ENCODE measurements around the gene NOSTRIN.

NOSTRIN gene

GRCh38 chr2:168814939-168815907 is 12.8 kb downstream of the NOSTRIN start:
- DNase-seq (ENCODE audit: low read depth in 2 of 3, low spot score in 2 of 3), result no peak

DNA sequence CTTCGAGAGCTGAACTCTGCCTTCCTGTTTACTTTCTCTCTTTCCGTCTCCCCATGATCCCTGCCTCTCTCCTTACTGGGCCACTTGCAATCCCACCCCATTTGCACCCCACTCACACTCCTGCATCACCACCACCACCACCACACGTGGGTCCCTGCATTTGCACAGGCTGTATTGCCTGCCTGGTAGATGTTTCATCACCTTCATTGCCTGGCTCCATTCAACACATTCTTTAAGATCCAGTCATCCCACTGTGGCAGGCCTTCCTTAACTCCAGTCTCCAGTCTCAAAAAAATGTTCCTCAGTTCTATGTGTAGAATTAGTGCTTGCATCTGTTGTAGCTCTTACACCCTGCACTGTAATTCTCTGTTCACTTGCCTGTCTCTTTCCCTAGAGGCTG is 13.9 kb downstream of the NOSTRIN start:
- no peak for DNase-seq (ENCODE audit: low read depth in 2 of 3, low spot score in 2 of 3)

DNA sequence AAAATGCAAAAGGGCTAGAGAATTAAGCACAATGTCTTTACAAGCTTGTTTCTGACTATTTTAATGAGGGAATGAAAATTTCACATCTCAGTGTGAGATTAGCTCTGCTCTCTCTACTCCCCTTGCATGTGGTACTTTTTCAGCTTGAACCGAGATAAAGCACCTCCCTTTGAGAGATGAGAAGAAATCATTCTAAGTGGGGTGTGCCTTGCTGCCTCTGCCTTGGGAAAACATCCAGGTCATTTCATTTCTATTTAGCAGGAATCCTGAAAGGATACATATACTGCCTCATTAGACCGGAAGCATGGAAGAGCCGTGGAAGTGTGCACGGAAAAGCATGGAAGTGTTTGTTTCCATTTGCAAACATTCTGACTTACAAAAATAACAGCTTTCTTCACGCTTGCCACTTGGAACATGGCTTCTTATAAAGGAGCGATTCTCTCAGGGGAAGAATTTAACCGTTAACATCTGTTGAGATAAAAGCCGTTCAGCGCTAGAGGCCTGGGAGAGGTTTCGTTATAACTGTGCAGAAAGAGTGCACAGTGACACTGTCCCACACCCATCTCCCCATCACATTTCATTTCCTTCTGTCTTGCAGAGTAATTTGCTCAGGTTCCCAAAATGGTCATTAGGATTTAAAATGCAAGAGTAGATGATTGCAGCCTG is 16.7 kb downstream of the NOSTRIN start:
- no peak for DNase-seq (ENCODE audit: low read depth in 2 of 3, low spot score in 2 of 3)

DNA sequence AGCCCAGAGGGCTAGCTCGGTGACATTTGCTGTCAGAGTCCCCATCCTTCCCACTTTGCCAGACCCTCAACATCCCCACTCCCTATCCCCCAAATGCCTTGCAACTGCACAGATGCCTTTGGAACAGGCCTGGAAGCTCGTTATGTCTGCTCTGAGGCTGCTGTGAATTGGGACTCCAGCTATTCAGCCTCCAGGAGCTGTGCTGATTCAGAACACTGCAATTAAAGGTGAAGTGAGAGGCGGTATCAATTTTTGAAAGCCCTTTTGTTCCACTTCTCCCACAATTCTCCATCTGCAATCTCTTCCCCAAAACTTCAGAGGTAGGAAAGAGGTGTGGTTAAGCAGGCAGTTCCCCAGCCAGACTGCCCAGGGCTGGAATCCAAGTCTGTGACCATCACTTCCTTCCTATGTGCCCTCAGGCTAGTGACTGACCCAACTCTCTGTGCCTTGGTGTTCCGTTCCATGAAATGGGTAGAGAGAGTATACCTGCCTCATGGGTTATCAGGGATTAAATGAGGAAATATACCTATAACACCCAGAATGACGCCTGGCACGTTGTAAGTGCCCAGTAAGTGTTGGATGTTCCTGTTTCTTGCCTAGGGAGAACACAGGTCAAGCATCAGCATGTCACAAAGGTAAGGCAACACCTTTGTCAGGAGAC is 17.5 kb downstream of the NOSTRIN start:
- DNase-seq (ENCODE audit: low read depth in 2 of 3, low spot score in 2 of 3), result no peak

DNA sequence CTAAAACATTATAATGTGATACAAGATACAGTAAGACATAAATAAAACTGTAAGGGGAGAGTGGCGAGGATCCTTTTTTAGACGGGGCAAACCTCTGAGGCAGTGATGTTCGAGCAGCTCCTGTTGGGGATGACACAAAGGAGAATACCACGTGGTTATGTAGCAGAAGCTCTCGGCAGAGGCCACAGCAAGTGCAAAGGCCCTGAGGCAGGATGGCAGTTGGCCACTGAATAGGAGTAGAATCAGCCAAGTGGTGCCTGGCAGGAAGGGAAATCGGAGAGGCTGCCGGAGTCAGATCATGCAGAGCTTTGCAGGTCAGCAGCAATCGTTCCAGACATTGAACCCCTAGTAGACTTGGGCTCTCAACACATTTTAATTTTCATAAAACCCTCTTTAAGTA is 19.1 kb downstream of the NOSTRIN start:
- no peak for DNase-seq (ENCODE audit: low read depth in 2 of 3, low spot score in 2 of 3)

DNA sequence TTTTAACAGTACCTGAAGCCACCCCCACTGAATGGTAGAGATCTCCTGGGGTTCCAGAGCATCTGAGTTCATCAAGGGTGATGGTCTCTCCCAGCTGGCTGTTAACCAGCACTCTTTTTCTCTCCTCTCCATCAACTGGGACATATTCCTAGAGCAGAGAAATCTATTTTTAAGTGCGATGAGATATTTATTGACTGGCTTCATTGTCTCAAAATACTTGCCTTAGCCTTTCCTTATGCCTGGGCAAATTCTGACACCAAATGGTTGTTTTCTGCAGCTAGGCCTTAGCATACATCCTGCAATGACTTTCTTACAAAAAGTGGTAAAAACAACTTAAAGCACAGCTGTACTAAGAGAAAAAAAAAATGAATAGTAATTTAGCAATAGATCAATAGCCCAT is 19.6 kb downstream of the NOSTRIN start:
- DNase-seq (ENCODE audit: low read depth in 2 of 3, low spot score in 2 of 3), result no peak

DNA sequence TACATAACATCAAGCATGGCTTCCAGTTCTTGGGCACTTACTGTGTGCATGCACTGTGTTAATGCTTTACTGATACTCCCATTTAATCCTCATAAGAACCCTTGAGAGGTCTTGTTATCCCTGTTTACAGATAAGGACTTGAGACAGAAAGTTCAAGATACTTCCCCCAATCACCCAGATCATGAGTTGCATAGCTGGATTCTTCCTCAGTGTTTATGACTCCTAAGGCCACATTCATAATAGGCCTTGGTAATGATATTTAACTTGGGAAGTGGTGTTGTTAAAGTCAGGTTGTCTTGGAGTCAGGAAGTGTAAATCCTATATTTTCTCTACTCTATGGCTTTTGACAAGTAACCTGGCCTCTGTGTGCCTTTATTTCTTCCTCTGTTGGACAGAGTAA is 22.7 kb downstream of the NOSTRIN start:
- no peak for DNase-seq (ENCODE audit: low read depth in 2 of 3, low spot score in 2 of 3)

GRCh38 chr2:168830958-168831357 is 28.5 kb downstream of the NOSTRIN start:
- no peak for DNase-seq (ENCODE audit: low read depth in 2 of 3, low spot score in 2 of 3)

DNA sequence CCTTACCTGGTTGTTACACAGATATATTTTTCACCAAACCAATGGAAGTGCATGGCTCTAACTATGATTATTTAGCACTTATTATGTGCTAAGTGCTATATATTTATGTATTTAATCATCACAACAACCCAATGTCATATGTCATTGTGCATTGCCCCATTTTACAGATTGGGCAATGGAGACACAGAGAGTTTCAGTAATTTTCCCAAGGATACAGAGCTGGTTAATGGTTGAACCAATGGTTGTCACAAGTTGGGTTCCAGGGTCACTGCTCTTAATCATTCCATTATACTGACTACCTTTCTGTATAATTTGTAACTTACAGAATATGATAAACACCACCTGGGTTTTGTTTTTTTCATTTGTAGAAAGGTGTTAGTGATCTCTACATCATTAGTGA is 29.2 kb downstream of the NOSTRIN start:
- DNase-seq (ENCODE audit: low read depth in 2 of 3, low spot score in 2 of 3), result no peak

DNA sequence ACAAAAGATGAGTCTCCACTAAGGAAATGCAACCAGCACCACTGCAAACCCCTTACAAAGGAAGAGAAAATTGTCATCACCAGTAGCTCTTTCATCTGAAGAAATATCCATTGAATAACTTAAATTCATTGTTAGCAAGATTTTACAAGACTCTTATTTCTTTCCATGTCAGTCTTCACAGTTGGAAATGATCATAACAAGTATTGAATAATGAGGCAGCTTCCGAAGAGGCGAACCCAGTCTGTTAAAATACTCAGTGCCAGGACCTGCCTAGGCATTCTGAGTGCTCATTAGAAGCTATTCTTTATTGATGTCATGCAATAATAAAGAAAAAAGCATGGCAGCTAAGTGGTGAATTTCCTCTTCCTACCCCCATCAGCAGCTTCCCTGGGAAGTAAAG is 33.5 kb downstream of the NOSTRIN start:
- DNase-seq (ENCODE audit: low read depth in 2 of 3, low spot score in 2 of 3), result no peak

GRCh38 chr2:168841445-168841844 is 39.0 kb downstream of the NOSTRIN start:
- no peak for DNase-seq (ENCODE audit: low read depth in 2 of 3, low spot score in 2 of 3)

- DNase-seq (ENCODE audit: low read depth in 2 of 3, low spot score in 2 of 3), result no peak
Observed at GRCh38 chr2:168843253-168843652, 40.8 kb downstream of the NOSTRIN start.

DNA sequence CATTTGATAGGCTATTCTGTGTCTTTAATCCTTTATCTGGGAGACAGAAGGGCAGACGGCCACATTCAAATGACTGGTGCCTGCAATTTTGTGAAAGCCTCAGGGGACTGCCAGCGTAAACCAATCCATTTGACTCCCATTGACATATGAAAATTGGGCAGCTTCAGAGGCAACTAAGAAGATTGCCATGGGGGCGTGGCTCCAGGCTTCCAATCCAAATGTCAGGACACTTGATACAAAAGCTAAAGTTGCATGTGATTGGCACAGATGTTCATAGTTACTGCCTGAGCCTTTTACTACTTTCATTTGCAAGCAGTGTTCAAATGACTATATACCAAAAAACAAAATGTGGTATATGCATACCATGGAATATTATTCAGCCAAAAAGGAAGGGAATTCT is 45.8 kb downstream of the NOSTRIN start:
- DNase-seq (ENCODE audit: low read depth in 2 of 3, low spot score in 2 of 3), result no peak

GRCh38 chr2:168849610-168850009 is 47.2 kb downstream of the NOSTRIN start:
- no peak for DNase-seq (ENCODE audit: low read depth in 2 of 3, low spot score in 2 of 3)

DNA sequence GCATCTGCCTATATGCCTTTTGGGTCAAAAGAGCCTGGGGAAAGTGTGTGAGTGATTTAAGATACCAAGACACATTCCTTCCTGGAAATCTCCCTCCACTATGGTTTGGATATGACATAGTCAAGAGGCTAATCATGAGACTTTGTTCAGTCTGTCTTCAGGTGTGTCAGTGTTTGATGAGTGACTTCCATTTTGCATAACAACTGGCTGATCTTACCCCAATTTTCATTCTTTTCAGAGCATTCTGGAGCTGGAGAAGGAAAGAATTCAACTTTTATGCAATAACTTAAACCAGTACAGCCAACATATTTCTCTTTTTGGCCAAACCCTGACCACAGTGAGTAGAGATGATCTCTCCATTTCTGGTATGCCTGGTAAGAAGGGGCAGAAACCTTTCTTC is 48.4 kb downstream of the NOSTRIN start:
- DNase-seq (ENCODE audit: low read depth in 2 of 3, low spot score in 2 of 3), result no peak

- no peak for DNase-seq (ENCODE audit: low read depth in 2 of 3, low spot score in 2 of 3)
Observed at GRCh38 chr2:168851674-168852320, 49.4 kb downstream of the NOSTRIN start.

DNA sequence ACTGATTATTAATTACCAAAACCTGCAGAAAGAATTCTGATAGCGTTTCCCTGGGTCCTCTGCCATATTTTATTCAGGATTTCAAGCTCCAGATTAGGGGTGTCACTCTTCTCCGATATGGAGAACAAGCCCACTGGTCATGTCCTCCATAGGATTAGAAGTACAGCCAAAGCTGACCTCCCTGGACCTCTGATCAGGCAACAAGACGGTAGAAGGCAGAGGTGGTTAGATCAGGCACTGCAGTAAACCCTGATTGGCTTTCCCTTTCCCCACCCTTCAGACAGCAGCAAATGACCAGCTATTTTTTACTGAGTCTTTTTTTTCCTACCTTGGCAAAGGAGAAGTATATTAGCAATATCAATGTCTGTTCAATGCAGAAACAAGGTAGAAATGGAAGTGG is 50.0 kb downstream of the NOSTRIN start:
- no peak for DNase-seq (ENCODE audit: low read depth in 2 of 3, low spot score in 2 of 3)

GRCh38 chr2:168853471-168853870 is 51.0 kb downstream of the NOSTRIN start:
- no peak for DNase-seq (ENCODE audit: low read depth in 2 of 3, low spot score in 2 of 3)

DNA sequence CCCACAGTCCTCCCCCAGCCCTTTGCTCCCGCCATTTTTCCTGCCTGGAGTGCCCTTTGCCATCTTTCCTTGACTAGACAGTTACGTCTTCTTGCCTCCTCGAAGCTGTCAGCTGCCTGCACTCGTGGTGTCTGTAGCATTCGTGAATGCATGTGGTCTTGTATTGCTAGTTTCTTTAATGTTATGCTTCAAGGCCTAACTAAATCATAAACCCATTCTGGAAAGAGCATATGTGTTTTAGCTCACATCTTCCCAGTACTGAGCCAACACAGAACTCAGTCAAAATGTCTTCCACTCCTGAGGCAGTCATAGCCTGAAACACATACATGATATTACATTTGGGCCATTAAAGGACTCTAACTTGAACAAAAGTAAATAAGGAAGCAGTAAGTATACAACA is 52.2 kb downstream of the NOSTRIN start:
- no peak for DNase-seq (ENCODE audit: low read depth in 2 of 3, low spot score in 2 of 3)

DNA sequence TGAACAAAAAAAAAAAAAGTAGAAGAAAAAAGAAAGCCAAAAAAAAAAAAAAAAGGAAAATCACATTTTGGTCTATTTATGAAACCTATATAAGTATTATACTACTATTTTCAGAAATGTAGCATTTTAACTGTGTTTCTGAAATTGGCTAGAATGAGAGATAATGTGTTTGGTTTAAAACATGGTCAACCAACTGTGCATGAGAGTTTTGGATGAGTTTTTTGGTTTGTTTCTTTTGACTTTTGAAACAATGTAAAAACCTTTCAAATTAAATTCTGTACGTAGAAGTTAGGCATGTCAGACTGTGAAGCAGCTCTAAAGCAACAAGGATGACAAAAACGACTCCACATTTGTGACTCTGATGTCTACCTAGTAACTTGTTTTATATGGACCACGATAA is 53.2 kb downstream of the NOSTRIN start:
- no peak for DNase-seq (ENCODE audit: low read depth in 2 of 3, low spot score in 2 of 3)

DNA sequence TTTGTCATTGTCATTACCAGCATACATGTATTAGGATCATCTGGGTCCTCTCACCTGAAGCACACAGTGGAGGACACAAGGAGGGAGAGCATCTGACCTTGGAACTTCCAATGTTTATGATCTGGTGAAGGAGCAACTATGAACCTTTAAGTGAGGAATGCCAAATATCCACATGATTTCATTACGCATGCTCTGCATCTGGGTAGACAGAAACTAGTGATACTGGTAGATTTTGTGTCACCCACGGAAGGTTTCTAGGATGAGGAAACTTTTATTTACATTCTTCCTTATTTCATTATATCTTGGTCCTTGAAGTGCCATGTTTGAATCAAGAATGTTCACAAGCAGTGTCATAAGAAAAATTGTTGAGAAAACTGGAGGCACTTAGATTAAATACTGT is 55.7 kb downstream of the NOSTRIN start:
- DNase-seq (ENCODE audit: low read depth in 2 of 3, low spot score in 2 of 3), result no peak
